ENCODE measurements around the gene ZMIZ1.

Gene ZMIZ1

GRCh38 chr10:79298403-79299244 lies 229.9 kb downstream of the ZMIZ1 start:
- peak; percentile 33 to 44 for DNase-seq

GRCh38 chr10:79299397-79300241 lies 230.9 kb downstream of the ZMIZ1 start:
- no peak for DNase-seq

GRCh38 chr10:79300711-79301110 lies 231.9 kb downstream of the ZMIZ1 start:
- DNase-seq = no peak

GRCh38 chr10:79301754-79302530 lies 233.2 kb downstream of the ZMIZ1 start:
- no peak for DNase-seq

GRCh38 chr10:79303631-79304478 lies 235.1 kb downstream of the ZMIZ1 start:
- no peak for DNase-seq

GRCh38 chr10:79304479-79305087 lies 235.8 kb downstream of the ZMIZ1 start:
- DNase-seq = no peak

- DNase-seq = no peak
Measured at GRCh38 chr10:79305515-79305914, 236.7 kb downstream of the ZMIZ1 start.

GRCh38 chr10:79305988-79306387 lies 237.2 kb downstream of the ZMIZ1 start:
- no peak for DNase-seq

GRCh38 chr10:79306644-79307220 lies 238.0 kb downstream of the ZMIZ1 start:
- DNase-seq = no peak

GRCh38 chr10:79308016-79308415 lies 239.2 kb downstream of the ZMIZ1 start:
- no peak for DNase-seq

GRCh38 chr10:79308969-79309665 lies 240.4 kb downstream of the ZMIZ1 start:
- DNase-seq = no peak

GRCh38 chr10:79310200-79310865 lies 241.6 kb downstream of the ZMIZ1 start:
- no peak for DNase-seq

- DNase-seq = no peak
Measured at GRCh38 chr10:79310911-79311573, 242.3 kb downstream of the ZMIZ1 start.

- no peak for DNase-seq
Measured at GRCh38 chr10:79311581-79312407, 243.0 kb downstream of the ZMIZ1 start.

GRCh38 chr10:79312601-79313187 lies 243.9 kb downstream of the ZMIZ1 start:
- DNase-seq = no peak

- DNase-seq = no peak
Measured at GRCh38 chr10:79313320-79313719, 244.6 kb downstream of the ZMIZ1 start.

- DNase-seq = no peak
Measured at GRCh38 chr10:79313911-79314439, 245.2 kb downstream of the ZMIZ1 start.

Data from stimulated activated CD4-positive, alpha-beta T cell treated with anti-CD3 and anti-CD28 coated beads, Interleukin-2, amount 100 ng/mL, for 48 hours (primary cell).